Testis (tissue), 3 donors: ENCODE data around the gene ISG20. TPM values are rescaled to one million over a fixed set of nuclear protein-coding genes. Genes with fewer than 3 reads are reported as not detected.
A peak's percentile ranks its signal among the peaks of the same experiment; 100 is the strongest.

Experiments
- DNase-seq: peaks from one replicate; pipeline ENCODE4 v3.0.0-alpha.2; 2019
- H3K27ac ChIP-seq, 2 donors: fragments of 200-600 bp; sonication (generic); one replicate each; pipeline ENCODE4 v1.5.1; 2019
- H3K27me3 ChIP-seq: fragments of 200-600 bp; sonication (generic); one replicate; pipeline ENCODE4 v1.5.1; 2019
- H3K36me3 ChIP-seq: fragments of 200-600 bp; sonication (generic); one replicate; pipeline ENCODE4 v1.5.1; 2017; ENCODE audit warnings: low read depth; ENCODE audit errors: missing control alignments
- H3K4me1 ChIP-seq: fragments of 200-600 bp; sonication (generic); one replicate; pipeline ENCODE4 v1.5.1; 2019
- H3K4me3 ChIP-seq, 2 donors: fragments of 200-600 bp; sonication (generic); one replicate each; pipeline ENCODE4 v1.5.1; 2017 to 2019
- H3K9me3 ChIP-seq: fragments of 200-600 bp; sonication (generic); one replicate; pipeline ENCODE4 v1.5.1; 2017
- POLR2A ChIP-seq: fragments of 450-650 bp; IDR thresholded peaks from one replicate; pipeline ENCODE4 v1.6.1; 2017; ENCODE audit warnings: antibody characterized with exemption, mild to moderate bottlenecking, moderate library complexity
- WGBS, 2 donors: methylation state at CpG; one replicate each; pipeline ENCODE4 v1.1.5; 2018; 5-methylcytosine and 5-hydroxymethylcytosine counted together
- intact Hi-C: fragments of 100-400 bp; cut with DNase I; formaldehyde crosslinking; loops from one replicate; pipeline ENCODE4 v1.15.1; 2023; ENCODE audit warnings: low total_unique reads
- polyA plus RNA-seq: library from polyadenylated mRNA; stranded (reverse); fragments of 350-450 nt; fragmentation: Illumina TruSeq; extraction: RNeasy Lipid Tissue Mini Kit (QIAGEN cat#74804); gene quantifications from one replicate; pipeline ENCODE4 v1.2.3, GENCODE V29; 2014; ENCODE audit warnings: low read depth, low replicate concordance; ENCODE audit not compliant: insufficient read depth
- total RNA-seq, 2 donors: library from RNA; depleted of rRNA; stranded (reverse); fragments of >200 nt; gene quantifications; one replicate each; pipeline ENCODE4 v1.2.3, GENCODE V29; 2016
- TF ChIP-seq, protein P1 (sequence below), 3 experiments: fragments of 450-650 bp in 2 of 3; fragments of 200-600 bp in 1 of 3; sonication (generic) in 1 of 3; IDR thresholded peaks; one replicate each; pipeline ENCODE4 v1.5.1; 2016 to 2019; ENCODE audit warnings: antibody characterized with exemption in 3 of 3, mild to moderate bottlenecking in 2 of 3, moderate library complexity in 1 of 3

ISG20 gene
- total and polyA plus RNA-seq, 3 donors from 2014 or later = 6.8 to 17.0 (median 8.7) TPM

DNA sequence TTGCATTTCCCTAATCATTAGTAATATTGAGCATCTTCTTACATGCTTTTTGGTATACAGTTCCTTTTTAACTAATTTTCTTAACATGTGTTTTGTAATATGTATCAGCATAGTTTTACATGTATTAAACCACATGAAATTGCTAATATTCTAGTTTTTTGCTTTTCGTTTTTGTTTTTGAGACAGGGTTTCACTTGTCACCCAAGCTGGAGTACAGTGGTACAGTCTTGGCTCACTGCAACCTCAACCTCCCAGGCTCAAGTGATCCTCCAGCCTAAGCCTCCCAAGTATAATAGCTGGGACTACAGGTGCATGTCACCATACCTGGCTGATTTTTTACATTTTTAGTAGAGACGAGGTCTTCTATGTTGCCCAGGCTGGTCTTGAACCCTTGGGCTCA, 4.4 kb upstream of the ISG20 start:
- H3K9me3 ChIP-seq = no peaks in the 10 kb centered on the region
- H3K4me1 ChIP-seq = peaks cover 8% of the 10 kb centered on the region
- DNase-seq = no peak
- TF ChIP-seq POLR2A = no peak
- TF ChIP-seq, protein P1, sequence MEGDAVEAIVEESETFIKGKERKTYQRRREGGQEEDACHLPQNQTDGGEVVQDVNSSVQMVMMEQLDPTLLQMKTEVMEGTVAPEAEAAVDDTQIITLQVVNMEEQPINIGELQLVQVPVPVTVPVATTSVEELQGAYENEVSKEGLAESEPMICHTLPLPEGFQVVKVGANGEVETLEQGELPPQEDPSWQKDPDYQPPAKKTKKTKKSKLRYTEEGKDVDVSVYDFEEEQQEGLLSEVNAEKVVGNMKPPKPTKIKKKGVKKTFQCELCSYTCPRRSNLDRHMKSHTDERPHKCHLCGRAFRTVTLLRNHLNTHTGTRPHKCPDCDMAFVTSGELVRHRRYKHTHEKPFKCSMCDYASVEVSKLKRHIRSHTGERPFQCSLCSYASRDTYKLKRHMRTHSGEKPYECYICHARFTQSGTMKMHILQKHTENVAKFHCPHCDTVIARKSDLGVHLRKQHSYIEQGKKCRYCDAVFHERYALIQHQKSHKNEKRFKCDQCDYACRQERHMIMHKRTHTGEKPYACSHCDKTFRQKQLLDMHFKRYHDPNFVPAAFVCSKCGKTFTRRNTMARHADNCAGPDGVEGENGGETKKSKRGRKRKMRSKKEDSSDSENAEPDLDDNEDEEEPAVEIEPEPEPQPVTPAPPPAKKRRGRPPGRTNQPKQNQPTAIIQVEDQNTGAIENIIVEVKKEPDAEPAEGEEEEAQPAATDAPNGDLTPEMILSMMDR (IDR thresholded peaks at IDR 0.05) = no peak
- WGBS, 2 donors = 82 to 93% methylated on average over 2 of the region's 2 CpGs
- H3K36me3 ChIP-seq = no peaks in the 10 kb centered on the region
- intact Hi-C loops = no loop called here
- no peak overlapping the region for H3K4me3 ChIP-seq
- H3K27ac ChIP-seq = no peak overlapping the region
- H3K27me3 ChIP-seq = no peaks in the 10 kb centered on the region

DNA sequence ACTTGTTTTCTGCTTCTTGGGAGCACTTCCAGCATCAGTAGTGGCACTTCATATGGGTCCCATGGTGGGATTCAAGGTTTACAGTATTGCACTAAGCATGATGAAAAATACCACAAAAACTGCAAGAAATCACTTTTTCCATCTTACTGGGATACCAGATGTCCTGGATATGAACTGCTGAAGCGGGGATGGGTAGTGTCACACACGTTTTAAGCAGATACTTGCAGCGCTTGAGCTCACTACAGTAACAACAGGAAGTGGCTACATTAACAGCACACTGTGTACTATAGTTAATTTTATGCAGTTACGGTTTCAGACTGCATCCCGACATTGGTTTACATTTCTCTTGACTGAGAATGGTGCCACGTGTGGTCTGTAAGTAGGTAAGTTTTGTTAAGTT, 3.5 kb upstream of the ISG20 start:
- peaks cover 15% of the 10 kb centered on the region for H3K4me1 ChIP-seq
- no peak overlapping the region for H3K4me3 ChIP-seq
- WGBS, 2 donors = 68 to 72% methylated on average over 6 of the region's 6 CpGs
- H3K27ac ChIP-seq = no peak overlapping the region
- H3K27me3 ChIP-seq = no peaks in the 10 kb centered on the region
- H3K36me3 ChIP-seq = no peaks in the 10 kb centered on the region
- TF ChIP-seq, protein P1 (IDR thresholded peaks at IDR 0.05) = no peak
- no peak for TF ChIP-seq POLR2A
- intact Hi-C loops = no loop called here
- no peak for DNase-seq
- no peaks in the 10 kb centered on the region for H3K9me3 ChIP-seq

DNA sequence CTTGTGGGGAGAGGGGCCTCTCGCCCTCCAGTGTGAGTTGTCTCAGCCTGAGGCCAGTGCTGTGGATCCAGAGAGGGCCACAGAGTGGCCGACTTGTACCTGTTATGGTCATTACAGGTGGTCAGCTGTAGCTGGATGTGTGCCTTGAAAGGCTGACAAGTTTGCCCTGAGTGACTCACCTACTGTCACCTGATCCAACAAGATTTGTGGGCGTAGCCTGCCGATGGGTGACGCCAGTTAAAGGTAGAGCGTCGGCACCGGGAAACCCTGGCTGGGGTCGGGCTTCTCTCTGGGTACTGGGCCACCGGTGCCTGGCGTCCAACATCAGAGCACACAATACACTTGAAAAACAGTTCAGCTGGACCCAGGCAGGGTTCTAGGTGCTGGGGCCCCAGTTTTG, 2.8 kb upstream of the ISG20 start:
- no peak for TF ChIP-seq POLR2A
- TF ChIP-seq, protein P1 (IDR thresholded peaks at IDR 0.05) = no peak
- Histone ChIP-seq H3K4me1 (peaks cover 15% of the 10 kb centered on the region), H3K27ac (no peak overlapping the region), H3K36me3 (no peaks in the 10 kb centered on the region), H3K9me3 (no peaks in the 10 kb centered on the region), H3K27me3 (no peaks in the 10 kb centered on the region), H3K4me3 (no peak overlapping the region)
- 84% methylated on average over 6 to 11 of the region's 11 CpGs for WGBS, 2 donors
- no peak for DNase-seq
- intact Hi-C loops = no loop called here

DNA sequence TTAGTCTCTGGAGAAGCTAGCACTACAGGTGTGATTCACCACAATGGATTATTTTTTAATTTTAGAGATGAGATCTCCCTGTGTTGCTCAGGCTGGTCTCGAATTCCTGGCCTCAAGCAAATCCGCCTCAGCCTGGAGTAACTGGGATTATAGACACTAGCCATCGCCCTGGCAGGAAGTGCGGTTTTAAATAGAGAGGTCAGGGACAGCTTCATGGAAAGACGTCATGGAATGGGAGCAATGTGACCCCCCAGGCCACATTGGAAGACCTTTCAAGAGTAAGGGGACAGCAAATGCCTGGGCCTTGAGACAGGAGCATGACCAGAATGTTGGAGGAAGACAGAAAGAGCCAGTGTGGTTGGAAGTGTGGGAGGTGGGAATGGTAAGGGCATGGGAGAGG, 2.2 kb upstream of the ISG20 start:
- no peak for DNase-seq
- H3K36me3 ChIP-seq = no peaks in the 10 kb centered on the region
- H3K4me3 ChIP-seq = no peak overlapping the region
- intact Hi-C loops = no loop called here
- H3K27ac ChIP-seq = no peak overlapping the region
- WGBS, 2 donors = 79 to 85% methylated on average over 5 of the region's 5 CpGs
- no peaks in the 10 kb centered on the region for H3K9me3 ChIP-seq
- H3K27me3 ChIP-seq = no peaks in the 10 kb centered on the region
- TF ChIP-seq, protein P1 (IDR thresholded peaks at IDR 0.05) = no peak
- TF ChIP-seq POLR2A = no peak
- H3K4me1 ChIP-seq = peaks cover 15% of the 10 kb centered on the region

GRCh38 chr15:88637436-88637835, 1.4 kb upstream of the ISG20 start:
- Histone ChIP-seq H3K36me3 (no peaks in the 10 kb centered on the region), H3K4me1 (peaks cover 15% of the 10 kb centered on the region), H3K9me3 (no peaks in the 10 kb centered on the region), H3K4me3 (no peak overlapping the region), H3K27me3 (no peaks in the 10 kb centered on the region), H3K27ac (peak overlapping the region in 1 of 2 donors; percentile 89)
- WGBS, 2 donors = 74 to 77% methylated on average over 7 of the region's 7 CpGs
- TF ChIP-seq POLR2A = no peak
- TF ChIP-seq, protein P1 (IDR thresholded peaks at IDR 0.05) = no peak
- intact Hi-C loops = no loop called here
- DNase-seq = no peak
